ENCODE data around the gene RSPRY1. TPM values are rescaled to one million over a fixed set of nuclear protein-coding genes. Genes with fewer than 3 reads are reported as not detected.
A peak's percentile ranks its signal among the peaks of the same experiment; 100 is the strongest.

The RSPRY1 gene
- total RNA-seq, 1 donor from 2014 or later, result 63.7 TPM

- DNase-seq (ENCODE audit: low spot score, unreplicated experiment), result no peak
- peak overlapping the region; percentile 49 for H3K27ac Mint-ChIP-seq
- no peaks in the 10 kb centered on the region for H3K36me3 Mint-ChIP-seq (ENCODE audit: insufficient read depth)
These were observed 97.3 kb downstream of the RSPRY1 start for GRCh38 chr16:57283214-57283958.

DNA sequence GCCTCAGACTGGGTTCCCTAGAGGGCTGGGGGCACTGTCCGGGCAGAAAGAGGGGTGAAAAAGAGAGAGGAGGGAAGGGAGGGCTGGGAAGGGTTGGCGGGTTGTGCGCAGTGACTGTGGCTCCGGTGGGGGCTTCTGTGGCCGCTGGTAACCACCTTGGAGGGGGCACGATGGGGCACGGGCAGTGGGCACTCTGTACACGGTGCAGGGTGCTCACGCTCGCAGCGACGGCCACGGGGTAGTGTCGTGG lies 97.8 kb downstream of the RSPRY1 start:
- H3K27ac Mint-ChIP-seq, result no peak overlapping the region
- no peak for TF ChIP-seq CTCF (IDR thresholded peaks at IDR 0.05; ENCODE audit: unreplicated experiment)
- DNase-seq (ENCODE audit: low spot score, unreplicated experiment), result no peak
- peak overlapping the region; percentile 71 for H3K4me3 Mint-ChIP-seq (ENCODE audit: low read depth)
- peaks cover 12% of the 10 kb centered on the region for H3K4me1 Mint-ChIP-seq (ENCODE audit: low read depth)
- peaks cover 48% of the 10 kb centered on the region for H3K27me3 Mint-ChIP-seq
- no peaks in the 10 kb centered on the region for H3K36me3 Mint-ChIP-seq (ENCODE audit: insufficient read depth)
- H3K9me3 Mint-ChIP-seq (ENCODE audit: low read depth), result no peaks in the 10 kb centered on the region

More at GRCh38 chr16:57283214-57283958, 97.3 kb downstream of the RSPRY1 start:
- H3K9me3 Mint-ChIP-seq (ENCODE audit: low read depth), result no peaks in the 10 kb centered on the region
- peaks cover 12% of the 10 kb centered on the region for H3K4me1 Mint-ChIP-seq (ENCODE audit: low read depth)
- peak overlapping the region; percentile 71 for H3K4me3 Mint-ChIP-seq (ENCODE audit: low read depth)
- peaks cover 48% of the 10 kb centered on the region for H3K27me3 Mint-ChIP-seq
- no peak for TF ChIP-seq CTCF (IDR thresholded peaks at IDR 0.05; ENCODE audit: unreplicated experiment)

DNA sequence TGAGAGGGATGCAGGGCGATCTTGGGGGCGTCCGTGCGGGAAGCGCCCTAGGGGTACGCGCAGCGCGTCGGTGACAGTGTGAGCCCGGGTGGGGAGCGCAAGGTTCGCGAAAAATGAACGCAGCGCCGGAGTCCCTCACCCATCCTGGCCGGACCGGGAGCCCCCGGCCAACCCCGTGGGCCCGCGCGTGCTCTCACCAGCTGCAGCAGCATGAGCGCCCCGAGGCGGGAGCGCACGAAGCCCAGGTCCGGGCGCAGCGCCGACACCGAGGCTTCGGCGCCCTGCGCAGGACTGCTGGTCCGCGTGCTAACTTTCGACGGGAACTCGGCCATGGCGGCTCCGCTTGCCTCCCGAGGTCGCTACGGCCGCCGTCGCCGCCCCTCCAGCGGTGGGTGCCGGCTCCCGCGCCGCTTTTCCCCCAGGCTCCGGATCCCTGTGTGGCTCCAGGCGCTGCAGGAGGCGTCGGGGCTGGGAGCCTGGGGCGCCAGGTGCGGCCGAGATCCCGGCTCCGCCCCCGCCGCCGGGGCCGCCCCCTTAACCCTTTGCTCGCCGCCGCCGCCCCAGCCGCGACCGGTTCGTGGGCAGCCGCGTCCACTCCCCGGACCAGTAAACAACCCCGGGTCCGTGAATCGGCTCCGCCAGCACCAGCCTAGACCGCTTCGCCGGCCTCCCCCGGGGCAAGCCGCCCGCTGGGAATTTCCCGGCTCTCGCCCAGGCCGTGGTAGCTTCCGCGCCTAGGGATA lies 98.3 kb downstream of the RSPRY1 start, which contains the start of gene PLLP:
Gene PLLP, minus strand, starts transcription at position 464 of the 743 bp plus-strand sequence. Its CDS starts 132 bp downstream, at position 332.
- Mint-ChIP-seq H3K27me3 (peaks cover 48% of the 10 kb centered on the region), H3K4me3 (ENCODE audit: low read depth) (peak within 1 kb of the TSS; percentile 71), H3K27ac (no peak within 1 kb of the TSS), H3K4me1 (ENCODE audit: low read depth) (peaks cover 12% of the 10 kb centered on the region), H3K36me3 (ENCODE audit: insufficient read depth) (no peaks in the 10 kb centered on the region), H3K9me3 (ENCODE audit: low read depth) (no peaks in the 10 kb centered on the region)
- TF ChIP-seq CTCF (IDR thresholded peaks at IDR 0.05; ENCODE audit: unreplicated experiment), result no peak
- DNase-seq (ENCODE audit: low spot score, unreplicated experiment), result peak; percentile 23

DNA sequence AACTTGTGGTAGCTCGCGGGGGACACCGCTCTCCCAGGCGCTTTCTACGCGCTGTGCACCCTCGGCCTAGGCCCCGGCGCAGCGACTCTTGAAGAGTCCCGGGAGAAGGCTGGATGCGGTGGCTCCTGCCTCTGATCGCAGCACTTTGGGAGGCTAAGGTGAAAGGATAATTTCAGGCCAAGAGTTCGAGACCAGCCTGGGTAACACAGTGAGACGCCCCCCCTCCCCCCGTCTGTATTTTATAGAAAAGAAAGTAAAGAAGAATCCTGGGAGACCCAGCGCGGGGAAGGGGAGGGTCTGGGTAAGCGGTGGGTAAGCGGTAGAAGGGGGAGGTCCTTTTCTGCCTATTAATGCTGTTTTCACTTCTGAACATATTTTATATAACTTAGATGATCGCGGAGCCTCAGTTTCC lies 98.8 kb downstream of the RSPRY1 start:
- Mint-ChIP-seq H3K36me3 (ENCODE audit: insufficient read depth) (no peaks in the 10 kb centered on the region), H3K27me3 (peaks cover 50% of the 10 kb centered on the region), H3K4me3 (ENCODE audit: low read depth) (peak overlapping the region; percentile 59), H3K4me1 (ENCODE audit: low read depth) (peaks cover 10% of the 10 kb centered on the region), H3K9me3 (ENCODE audit: low read depth) (no peaks in the 10 kb centered on the region), H3K27ac (no peak overlapping the region)
- TF ChIP-seq CTCF (IDR thresholded peaks at IDR 0.05; ENCODE audit: unreplicated experiment), result no peak
- DNase-seq (ENCODE audit: low spot score, unreplicated experiment), result no peak

- no peak for TF ChIP-seq CTCF (IDR thresholded peaks at IDR 0.05; ENCODE audit: unreplicated experiment)
- Mint-ChIP-seq H3K27ac (no peak overlapping the region), H3K4me1 (ENCODE audit: low read depth) (peaks cover 7% of the 10 kb centered on the region), H3K36me3 (ENCODE audit: insufficient read depth) (no peaks in the 10 kb centered on the region), H3K9me3 (ENCODE audit: low read depth) (no peaks in the 10 kb centered on the region), H3K27me3 (peaks cover 49% of the 10 kb centered on the region), H3K4me3 (ENCODE audit: low read depth) (peak overlapping the region; percentile 59)
- no peak for DNase-seq (ENCODE audit: low spot score, unreplicated experiment)
These were observed 99.2 kb downstream of the RSPRY1 start for GRCh38 chr16:57285379-57285778.
